Neural progenitor cell (in vitro differentiated cells): Measurements from ENCODE around the gene MOV10L1.

ENCODE experiments used
- CTCF ChIP-seq: fragments of 200-600 bp; sonication (generic); IDR thresholded peaks from 2 replicates; pipeline ENCODE4 v1.5.1; 2017; ENCODE audit warnings: antibody characterized with exemption, mild to moderate bottlenecking
- EZH2 ChIP-seq: fragments of 200-600 bp; sonication (generic); IDR thresholded peaks from 2 replicates; pipeline ENCODE4 v1.6.1; 2017; ENCODE audit warnings: antibody characterized with exemption, mild to moderate bottlenecking, moderate library complexity
- EZH2phosphoT487 ChIP-seq: fragments of 200-600 bp; sonication (generic); IDR thresholded peaks from 2 replicates; pipeline ENCODE4 v1.6.1; 2017; ENCODE audit warnings: antibody characterized with exemption

DNA sequence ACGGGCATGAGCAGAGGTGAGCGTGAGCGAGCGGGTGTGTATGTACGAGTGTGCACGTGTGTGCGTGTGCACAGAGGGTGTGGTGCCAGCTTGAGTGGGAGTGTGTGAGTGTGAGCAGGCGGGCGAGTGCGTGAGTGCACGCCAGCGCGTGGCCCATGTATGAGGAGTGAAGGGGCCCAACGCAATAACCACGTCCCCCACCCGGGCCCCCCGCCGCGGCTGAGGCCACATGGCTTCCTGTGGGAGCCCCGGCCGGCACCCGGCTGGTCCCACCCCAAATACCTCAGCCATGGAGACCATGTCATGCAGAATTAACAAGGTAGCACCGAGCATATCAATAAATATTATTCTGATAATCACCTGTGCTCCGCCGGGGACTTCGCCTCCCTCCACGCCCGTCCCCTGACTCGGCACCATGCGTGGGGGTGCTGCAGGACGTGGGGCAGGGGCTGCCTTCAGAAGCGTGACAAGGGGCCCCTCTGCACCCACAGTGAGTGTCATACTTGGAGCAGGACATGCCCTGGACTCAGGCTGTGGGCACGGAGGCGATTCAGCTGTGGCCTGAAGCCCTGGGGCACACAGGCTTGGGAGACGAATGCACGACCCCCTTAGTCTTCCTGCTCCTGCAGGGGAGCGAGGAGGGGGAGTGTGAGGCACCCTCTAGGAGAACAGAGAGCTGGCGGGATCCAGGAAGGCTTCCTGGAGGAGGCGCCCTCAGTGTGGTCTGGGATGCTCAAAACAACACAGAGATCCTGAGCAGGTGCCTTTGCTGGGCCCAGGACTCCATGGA, 90.3 kb downstream of the MOV10L1 start:
- TF ChIP-seq CTCF (no peak), EZH2 (no peak), EZH2phosphoT487 (no peak)
